ENCODE results near the gene PTPRC. TPM values are rescaled to one million over a fixed set of nuclear protein-coding genes. Genes with fewer than 3 reads are reported as not detected.
A peak's percentile ranks its signal among the peaks of the same experiment; 100 is the strongest.

The PTPRC gene
- total RNA-seq, 1 donor from 2014 or later, result 214 TPM

- TF ChIP-seq CTCF (IDR thresholded peaks at IDR 0.05), result no peak
- intact Hi-C loops (cut with DNase I), result no loop called here
Observed at GRCh38 chr1:198617406-198617805, 21.4 kb upstream of the PTPRC start.

GRCh38 chr1:198619375-198620140, 19.3 kb upstream of the PTPRC start:
- ATAC-seq (no peak), DNase-seq (no peak)
- H3K4me3 ChIP-seq, result no peak overlapping the region
- no peak overlapping the region for H3K27ac ChIP-seq
- H3K9me3 ChIP-seq, result no peaks in the 10 kb centered on the region
- peaks cover 5% of the 10 kb centered on the region for H3K4me1 ChIP-seq
- intact Hi-C loops (cut with DNase I), result no loop called here
- no peaks in the 10 kb centered on the region for H3K36me3 ChIP-seq
- TF ChIP-seq CTCF (IDR thresholded peaks at IDR 0.05), result no peak
- H3K27me3 ChIP-seq (ENCODE audit: low read depth), result no peaks in the 10 kb centered on the region

More at GRCh38 chr1:198617406-198617805, 21.4 kb upstream of the PTPRC start:
- Histone ChIP-seq H3K36me3 (no peaks in the 10 kb centered on the region), H3K27me3 (ENCODE audit: low read depth) (no peaks in the 10 kb centered on the region), H3K4me3 (no peak overlapping the region), H3K9me3 (no peaks in the 10 kb centered on the region), H3K4me1 (peaks cover 9% of the 10 kb centered on the region), H3K27ac (no peak overlapping the region)
- no peak for ATAC-seq
- no peak for DNase-seq

- peaks cover 5% of the 10 kb centered on the region for H3K4me1 ChIP-seq
- DNase-seq (no peak), ATAC-seq (no peak)
- no peaks in the 10 kb centered on the region for H3K9me3 ChIP-seq
- no peaks in the 10 kb centered on the region for H3K27me3 ChIP-seq (ENCODE audit: low read depth)
- intact Hi-C loops (cut with DNase I), result no loop called here
- no peak for TF ChIP-seq CTCF (IDR thresholded peaks at IDR 0.05)
- H3K4me3 ChIP-seq, result no peak overlapping the region
- no peaks in the 10 kb centered on the region for H3K36me3 ChIP-seq
- H3K27ac ChIP-seq, result peak overlapping the region; percentile 69
Observed at GRCh38 chr1:198620218-198620617, 18.6 kb upstream of the PTPRC start.

- peaks cover 5% of the 10 kb centered on the region for H3K4me1 ChIP-seq
- intact Hi-C loops (cut with DNase I), result no loop called here
- H3K4me3 ChIP-seq, result no peak overlapping the region
- ATAC-seq (peak; percentile 77 to 84), DNase-seq (peak; percentile 42)
- H3K27me3 ChIP-seq (ENCODE audit: low read depth), result no peaks in the 10 kb centered on the region
- no peak for TF ChIP-seq CTCF (IDR thresholded peaks at IDR 0.05)
- no peaks in the 10 kb centered on the region for H3K9me3 ChIP-seq
- H3K27ac ChIP-seq, result peak overlapping the region; percentile 69
- no peaks in the 10 kb centered on the region for H3K36me3 ChIP-seq
Observed at GRCh38 chr1:198620951-198621824, 17.7 kb upstream of the PTPRC start.

- no peak for ATAC-seq
- DNase-seq, result no peak
- Histone ChIP-seq H3K4me1 (peaks cover 5% of the 10 kb centered on the region), H3K9me3 (no peaks in the 10 kb centered on the region), H3K27me3 (ENCODE audit: low read depth) (no peaks in the 10 kb centered on the region), H3K27ac (peak overlapping the region; percentile 69), H3K36me3 (no peaks in the 10 kb centered on the region), H3K4me3 (no peak overlapping the region)
- TF ChIP-seq CTCF (IDR thresholded peaks at IDR 0.05), result no peak
- intact Hi-C loops (cut with DNase I), result no loop called here
Observed at GRCh38 chr1:198622001-198622400, 16.8 kb upstream of the PTPRC start.

Data from lower lobe of right lung (tissue), 2 donors.